ENCODE data around the gene ACD.

Gene ACD

GRCh38 chr16:67645397-67646121, 14.5 kb downstream of the ACD start:
- no peak for DNase-seq

GRCh38 chr16:67644038-67644437, 16.0 kb downstream of the ACD start:
- DNase-seq: no peak

- no peak for DNase-seq
Observed at GRCh38 chr16:67641779-67642708, 18.0 kb downstream of the ACD start.

GRCh38 chr16:67637625-67638024, 22.4 kb downstream of the ACD start:
- no peak for DNase-seq

GRCh38 chr16:67636713-67637112, 23.3 kb downstream of the ACD start:
- DNase-seq: no peak

GRCh38 chr16:67632415-67633172, 27.5 kb downstream of the ACD start:
- no peak for DNase-seq

GRCh38 chr16:67628216-67628615, 31.8 kb downstream of the ACD start:
- DNase-seq: no peak

GRCh38 chr16:67613808-67614207, 46.3 kb downstream of the ACD start:
- DNase-seq: peak; percentile 6

GRCh38 chr16:67608364-67608763, 51.7 kb downstream of the ACD start:
- DNase-seq: no peak
